ENCODE measurements around the gene WFDC10B. TPM values are rescaled to one million over a fixed set of nuclear protein-coding genes. Genes with fewer than 3 reads are reported as not detected.

WFDC10B gene
- not detected for polyA plus RNA-seq (2012; ENCODE audit: insufficient read depth, insufficient read length, low read depth)

DNA sequence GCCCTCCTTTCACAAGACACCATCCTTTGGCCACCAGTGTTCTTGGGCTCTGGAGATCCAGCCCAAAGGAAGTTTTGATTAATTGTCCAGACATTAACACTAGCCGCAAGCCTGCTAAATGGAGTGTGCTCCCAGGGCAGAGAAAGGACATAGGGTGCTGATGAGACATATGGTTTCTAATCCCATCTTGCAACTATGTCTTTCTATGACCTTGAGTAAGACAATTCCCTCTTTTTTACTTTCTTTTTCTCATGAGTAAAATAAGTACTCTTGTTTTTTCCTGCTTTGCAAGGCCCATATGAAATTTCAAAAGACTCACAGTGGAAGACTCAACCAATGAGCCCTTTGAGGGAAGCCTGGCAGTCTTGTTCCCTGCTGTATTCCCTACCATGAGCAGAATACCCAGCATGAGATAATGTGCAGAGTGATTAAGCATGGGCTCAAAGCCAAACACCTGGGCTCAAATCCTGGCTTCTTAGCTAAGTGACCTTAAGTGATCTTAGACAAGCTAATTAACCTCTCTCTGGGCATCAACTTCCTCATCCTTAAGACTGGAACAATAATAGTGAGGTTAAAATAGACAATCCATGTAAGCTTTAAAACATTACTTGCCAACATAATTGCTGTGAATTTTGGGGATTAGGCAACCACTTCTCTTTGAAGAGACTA is at the start of gene WFDC10B:
Gene WFDC10B (minus strand): TSS at position 51 of the 669 bp plus-strand sequence. CDS start 19,027 bp downstream, outside the sequence.
- Histone ChIP-seq H3K9me3 (no peaks in the 10 kb centered on the region), H3K27me3 (peaks cover 7% of the 10 kb centered on the region), H3K4me3 (ENCODE audit: low read depth, low read length) (no peak within 1 kb of the TSS), H3K36me3 (no peaks in the 10 kb centered on the region), H3K4me1 (no peaks in the 10 kb centered on the region)
- DNase-seq: no peak
- TF ChIP-seq CTCF (IDR thresholded peaks at IDR 0.05; ENCODE audit: low read depth, low read length): no peak

- no peaks in the 10 kb centered on the region for H3K36me3 ChIP-seq
- H3K27me3 ChIP-seq: peaks cover 16% of the 10 kb centered on the region
- H3K9me3 ChIP-seq: no peaks in the 10 kb centered on the region
- no peak for TF ChIP-seq CTCF (IDR thresholded peaks at IDR 0.05; ENCODE audit: low read depth, low read length)
- DNase-seq: no peak
- H3K4me1 ChIP-seq: no peaks in the 10 kb centered on the region
- no peak overlapping the region for H3K4me3 ChIP-seq (ENCODE audit: low read depth, low read length)
Measured at GRCh38 chr20:45752746-45753145, 47.9 kb upstream of the WFDC10B start.

DNA sequence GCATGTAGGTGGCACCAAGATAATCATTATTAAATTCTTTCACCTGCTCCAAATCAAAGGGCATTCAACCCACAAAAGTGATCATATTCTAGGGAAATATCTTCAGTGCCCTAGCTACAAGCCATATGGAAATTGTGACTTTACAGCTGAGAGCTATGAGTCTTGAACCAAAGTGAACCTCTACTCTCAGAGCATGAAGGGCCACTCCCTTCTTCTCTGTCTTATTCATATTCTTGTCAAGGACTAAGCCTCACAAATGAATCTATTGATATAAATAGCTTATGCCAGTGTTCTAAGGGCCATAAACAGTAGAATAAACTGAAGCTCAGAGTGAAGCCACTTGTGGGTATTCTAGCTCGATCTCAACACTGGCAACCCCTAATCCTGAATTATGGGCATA is 46.9 kb upstream of the WFDC10B start:
- H3K27me3 ChIP-seq: peaks cover 24% of the 10 kb centered on the region
- no peak overlapping the region for H3K4me3 ChIP-seq (ENCODE audit: low read depth, low read length)
- DNase-seq: no peak
- no peaks in the 10 kb centered on the region for H3K36me3 ChIP-seq
- H3K4me1 ChIP-seq: no peaks in the 10 kb centered on the region
- no peak for TF ChIP-seq CTCF (IDR thresholded peaks at IDR 0.05; ENCODE audit: low read depth, low read length)
- H3K9me3 ChIP-seq: no peaks in the 10 kb centered on the region

GRCh38 chr20:45745015-45745414 is 40.2 kb upstream of the WFDC10B start:
- no peaks in the 10 kb centered on the region for H3K4me1 ChIP-seq
- H3K27me3 ChIP-seq: peaks cover 17% of the 10 kb centered on the region
- H3K36me3 ChIP-seq: no peaks in the 10 kb centered on the region
- no peak overlapping the region for H3K4me3 ChIP-seq (ENCODE audit: low read depth, low read length)
- H3K9me3 ChIP-seq: no peaks in the 10 kb centered on the region; the same call in 1 of the 2 replicates
- no peak for DNase-seq
- no peak for TF ChIP-seq CTCF (IDR thresholded peaks at IDR 0.05; ENCODE audit: low read depth, low read length)

DNA sequence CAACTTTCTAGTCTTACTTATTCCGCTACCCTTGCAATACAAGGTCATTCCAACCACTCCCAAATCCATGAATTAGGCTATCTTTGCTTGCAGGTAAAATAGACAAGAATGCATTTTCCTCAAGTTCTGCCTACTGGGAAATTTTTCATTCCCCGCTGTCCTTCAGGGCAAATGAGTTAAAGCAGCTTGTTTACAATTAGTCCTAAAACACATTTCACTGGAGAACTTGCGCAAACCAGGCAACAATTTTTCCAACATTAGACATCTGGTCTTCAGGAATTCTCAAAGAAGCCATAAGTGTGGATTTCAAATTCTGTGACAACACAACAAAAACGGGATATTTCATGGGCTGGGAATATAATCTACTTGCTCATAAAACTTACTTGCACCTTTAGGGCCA is 37.8 kb upstream of the WFDC10B start:
- Histone ChIP-seq H3K36me3 (no peaks in the 10 kb centered on the region), H3K27me3 (peaks cover 6% of the 10 kb centered on the region), H3K4me1 (no peaks in the 10 kb centered on the region), H3K4me3 (ENCODE audit: low read depth, low read length) (no peak overlapping the region), H3K9me3 (no peaks in the 10 kb centered on the region; the same call in 1 of the 2 replicates)
- no peak for DNase-seq
- no peak for TF ChIP-seq CTCF (IDR thresholded peaks at IDR 0.05; ENCODE audit: low read depth, low read length)

- no peak overlapping the region for H3K4me3 ChIP-seq (ENCODE audit: low read depth, low read length)
- no peak for TF ChIP-seq CTCF (IDR thresholded peaks at IDR 0.05; ENCODE audit: low read depth, low read length)
- H3K4me1 ChIP-seq: no peaks in the 10 kb centered on the region
- H3K36me3 ChIP-seq: no peaks in the 10 kb centered on the region
- H3K9me3 ChIP-seq: no peaks in the 10 kb centered on the region
- DNase-seq: no peak
- no peaks in the 10 kb centered on the region; the same call in 1 of the 2 replicates for H3K27me3 ChIP-seq
Measured at GRCh38 chr20:45735988-45736387, 31.2 kb upstream of the WFDC10B start.
